Stimulated activated naive CD8-positive, alpha-beta T cell treated with anti-CD3 and anti-CD28 coated beads, Interleukin-15, Interleukin-2, amounts not matched to agents 100 ng/mL and 50 ng/mL, for 24 hours (primary cell): ENCODE measurements around the gene BACE2.

Experiments
- H3K27ac Mint-ChIP-seq: one replicate; pipeline ENCODE4 v1.8.0; 2021; ENCODE audit warnings: mild to moderate bottlenecking, mixed read lengths
- H3K27me3 Mint-ChIP-seq: one replicate; pipeline ENCODE4 v1.8.0; 2021; ENCODE audit warnings: mixed read lengths
- H3K36me3 Mint-ChIP-seq: one replicate; pipeline ENCODE4 v1.8.0; 2021; ENCODE audit warnings: low read depth, mixed read lengths
- H3K4me1 Mint-ChIP-seq: one replicate; pipeline ENCODE4 v1.8.0; 2021; ENCODE audit warnings: low read depth, mixed read lengths
- H3K4me3 Mint-ChIP-seq: one replicate; pipeline ENCODE4 v1.8.0; 2021; ENCODE audit warnings: mild to moderate bottlenecking, mixed read lengths
- H3K9me3 Mint-ChIP-seq: one replicate; pipeline ENCODE4 v1.8.0; 2021; ENCODE audit warnings: mixed read lengths

BACE2 gene

GRCh38 chr21:41164052-41164451, 3.9 kb upstream of the BACE2 start:
- H3K9me3 Mint-ChIP-seq, result no peaks in the 10 kb centered on the region
- H3K36me3 Mint-ChIP-seq, result no peaks in the 10 kb centered on the region
- no peak overlapping the region for H3K4me3 Mint-ChIP-seq
- peaks cover 35% of the 10 kb centered on the region for H3K27me3 Mint-ChIP-seq
- H3K27ac Mint-ChIP-seq, result no peak overlapping the region
- H3K4me1 Mint-ChIP-seq, result peaks cover 2% of the 10 kb centered on the region

GRCh38 chr21:41164981-41165655, 2.8 kb upstream of the BACE2 start:
- no peaks in the 10 kb centered on the region for H3K9me3 Mint-ChIP-seq
- peaks cover 9% of the 10 kb centered on the region for H3K4me1 Mint-ChIP-seq
- no peak overlapping the region for H3K4me3 Mint-ChIP-seq
- no peak overlapping the region for H3K27ac Mint-ChIP-seq
- H3K36me3 Mint-ChIP-seq, result no peaks in the 10 kb centered on the region
- peaks cover 45% of the 10 kb centered on the region for H3K27me3 Mint-ChIP-seq

- H3K27ac Mint-ChIP-seq, result no peak overlapping the region
- peaks cover 55% of the 10 kb centered on the region for H3K27me3 Mint-ChIP-seq
- H3K4me3 Mint-ChIP-seq, result no peak overlapping the region
- H3K36me3 Mint-ChIP-seq, result no peaks in the 10 kb centered on the region
- no peaks in the 10 kb centered on the region for H3K9me3 Mint-ChIP-seq
- peaks cover 9% of the 10 kb centered on the region for H3K4me1 Mint-ChIP-seq
Measured at GRCh38 chr21:41166884-41167283, 1.1 kb upstream of the BACE2 start.

GRCh38 chr21:41168391-41169257, 664 bp downstream of the BACE2 start:
- Mint-ChIP-seq H3K27ac (no peak overlapping the region), H3K4me1 (peaks cover 9% of the 10 kb centered on the region), H3K4me3 (peak overlapping the region; percentile 71), H3K27me3 (peaks cover 55% of the 10 kb centered on the region), H3K36me3 (no peaks in the 10 kb centered on the region), H3K9me3 (no peaks in the 10 kb centered on the region)

- Mint-ChIP-seq H3K9me3 (no peaks in the 10 kb centered on the region), H3K4me3 (peak overlapping the region; percentile 71), H3K27me3 (peaks cover 52% of the 10 kb centered on the region), H3K27ac (no peak overlapping the region), H3K36me3 (no peaks in the 10 kb centered on the region), H3K4me1 (peaks cover 9% of the 10 kb centered on the region)
Measured at GRCh38 chr21:41169258-41169576, 1.3 kb downstream of the BACE2 start.

GRCh38 chr21:41169701-41170100, 1.7 kb downstream of the BACE2 start:
- H3K4me1 Mint-ChIP-seq, result peaks cover 9% of the 10 kb centered on the region
- no peaks in the 10 kb centered on the region for H3K9me3 Mint-ChIP-seq
- peaks cover 48% of the 10 kb centered on the region for H3K27me3 Mint-ChIP-seq
- no peak overlapping the region for H3K27ac Mint-ChIP-seq
- H3K36me3 Mint-ChIP-seq, result no peaks in the 10 kb centered on the region
- peak overlapping the region; percentile 58 for H3K4me3 Mint-ChIP-seq

- Mint-ChIP-seq H3K27me3 (peaks cover 47% of the 10 kb centered on the region), H3K27ac (peak overlapping the region; percentile 0), H3K36me3 (no peaks in the 10 kb centered on the region), H3K9me3 (no peaks in the 10 kb centered on the region), H3K4me3 (no peak overlapping the region), H3K4me1 (peaks cover 9% of the 10 kb centered on the region)
Measured at GRCh38 chr21:41170442-41170841, 2.5 kb downstream of the BACE2 start.

- Mint-ChIP-seq H3K9me3 (no peaks in the 10 kb centered on the region), H3K4me1 (peaks cover 9% of the 10 kb centered on the region), H3K27me3 (peaks cover 43% of the 10 kb centered on the region), H3K4me3 (no peak overlapping the region), H3K27ac (no peak overlapping the region), H3K36me3 (no peaks in the 10 kb centered on the region)
Measured at GRCh38 chr21:41170859-41171609, 3.1 kb downstream of the BACE2 start.

GRCh38 chr21:41175080-41175479, 7.1 kb downstream of the BACE2 start:
- H3K9me3 Mint-ChIP-seq, result no peaks in the 10 kb centered on the region
- H3K4me1 Mint-ChIP-seq, result no peaks in the 10 kb centered on the region
- H3K36me3 Mint-ChIP-seq, result no peaks in the 10 kb centered on the region
- no peak overlapping the region for H3K4me3 Mint-ChIP-seq
- no peak overlapping the region for H3K27ac Mint-ChIP-seq
- peaks cover 27% of the 10 kb centered on the region for H3K27me3 Mint-ChIP-seq

- no peak overlapping the region for H3K4me3 Mint-ChIP-seq
- peaks cover 23% of the 10 kb centered on the region for H3K27me3 Mint-ChIP-seq
- H3K4me1 Mint-ChIP-seq, result no peaks in the 10 kb centered on the region
- H3K9me3 Mint-ChIP-seq, result no peaks in the 10 kb centered on the region
- H3K36me3 Mint-ChIP-seq, result no peaks in the 10 kb centered on the region
- no peak overlapping the region for H3K27ac Mint-ChIP-seq
Measured at GRCh38 chr21:41176846-41177245, 8.9 kb downstream of the BACE2 start.

- Mint-ChIP-seq H3K27me3 (peaks cover 20% of the 10 kb centered on the region), H3K4me3 (no peak overlapping the region), H3K9me3 (no peaks in the 10 kb centered on the region), H3K4me1 (no peaks in the 10 kb centered on the region), H3K27ac (no peak overlapping the region), H3K36me3 (no peaks in the 10 kb centered on the region)
Measured at GRCh38 chr21:41180752-41181151, 12.8 kb downstream of the BACE2 start.

- Mint-ChIP-seq H3K9me3 (no peaks in the 10 kb centered on the region), H3K4me1 (no peaks in the 10 kb centered on the region), H3K27me3 (peaks cover 16% of the 10 kb centered on the region), H3K36me3 (no peaks in the 10 kb centered on the region), H3K27ac (no peak overlapping the region), H3K4me3 (no peak overlapping the region)
Measured at GRCh38 chr21:41182547-41182946, 14.6 kb downstream of the BACE2 start.

GRCh38 chr21:41183575-41183974, 15.6 kb downstream of the BACE2 start:
- H3K4me1 Mint-ChIP-seq, result no peaks in the 10 kb centered on the region
- H3K36me3 Mint-ChIP-seq, result no peaks in the 10 kb centered on the region
- H3K9me3 Mint-ChIP-seq, result no peaks in the 10 kb centered on the region
- H3K27me3 Mint-ChIP-seq, result peaks cover 16% of the 10 kb centered on the region
- no peak overlapping the region for H3K4me3 Mint-ChIP-seq
- H3K27ac Mint-ChIP-seq, result no peak overlapping the region

- Mint-ChIP-seq H3K4me3 (no peak overlapping the region), H3K4me1 (no peaks in the 10 kb centered on the region), H3K27ac (no peak overlapping the region), H3K9me3 (peaks cover 4% of the 10 kb centered on the region), H3K36me3 (no peaks in the 10 kb centered on the region), H3K27me3 (peaks cover 16% of the 10 kb centered on the region)
Measured at GRCh38 chr21:41185802-41186201, 17.8 kb downstream of the BACE2 start.
